WTC11 (cell line): ENCODE data around the gene DOC2A.

ENCODE experiments used
- ATF6 ChIP-seq: sonication (generic); formaldehyde crosslinking; IDR thresholded peaks from 2 replicates; pipeline ENCODE4 v1.8.1; 2023; ENCODE audit warnings: mild to moderate bottlenecking, missing genetic modification reagents
- CTCF ChIP-seq: fragments of 200-600 bp; IDR thresholded peaks from 2 replicates; pipeline ENCODE4 v1.8.0; 2022; ENCODE audit warnings: antibody characterized with exemption
- NFE2L1 ChIP-seq: sonication (generic); formaldehyde crosslinking; IDR thresholded peaks from 2 replicates; pipeline ENCODE4 v1.8.1; 2023; ENCODE audit warnings: missing genetic modification reagents
- NR1H2 ChIP-seq: sonication (generic); formaldehyde crosslinking; IDR thresholded peaks from 2 replicates; pipeline ENCODE4 v1.9.0; 2021; ENCODE audit warnings: mild to moderate bottlenecking, moderate library complexity, missing genetic modification reagents
- NR2C2 ChIP-seq: sonication (generic); formaldehyde crosslinking; IDR thresholded peaks from 2 replicates; pipeline ENCODE4 v1.8.0; 2022; ENCODE audit warnings: mild to moderate bottlenecking, missing genetic modification reagents
- NR3C1 ChIP-seq: sonication (generic); formaldehyde crosslinking; conservative IDR thresholded peaks from 2 replicates; pipeline ENCODE4 v1.8.1; 2023; ENCODE audit warnings: low read depth, mild to moderate bottlenecking, missing genetic modification reagents
- TCF7 ChIP-seq: sonication (generic); formaldehyde crosslinking; IDR thresholded peaks from 2 replicates; pipeline ENCODE4 v1.8.0; 2022; ENCODE audit warnings: mild to moderate bottlenecking, low read depth, missing genetic modification reagents, moderate library complexity
- USF2 ChIP-seq: sonication (generic); formaldehyde crosslinking; IDR thresholded peaks from 2 replicates; pipeline ENCODE4 v1.8.1; 2023; ENCODE audit warnings: mild to moderate bottlenecking, missing genetic modification reagents, moderate library complexity
- ZNF263 ChIP-seq: sonication (generic); formaldehyde crosslinking; IDR thresholded peaks from 2 replicates; pipeline ENCODE4 v1.8.1; 2022; ENCODE audit warnings: low read depth, mild to moderate bottlenecking, moderate library complexity, missing genetic modification reagents
- ZSCAN18 ChIP-seq: fragments of 250-450 bp; sonication (Bioruptor Pico); IDR thresholded peaks from 2 replicates; pipeline ENCODE4 v2.1.2; 2022; ENCODE audit warnings: mild to moderate bottlenecking, moderate library complexity
- TF ChIP-seq, protein P1 (sequence below): sonication (generic); formaldehyde crosslinking; IDR thresholded peaks from 2 replicates; pipeline ENCODE4 v1.8.0; 2022; ENCODE audit warnings: mild to moderate bottlenecking, missing genetic modification reagents

GRCh38 chr16:30041841-30042240 is 31.0 kb upstream of the DOC2A start:
- TF ChIP-seq NR2C2 (no peak), USF2 (CRISPR knock-in tag) (no peak), CTCF (no peak), ZNF263 (CRISPR knock-in tag) (no peak), NR1H2 (CRISPR knock-in tag) (no peak), NFE2L1 (no peak), ATF6 (CRISPR knock-in tag) (no peak), ZSCAN18 (CRISPR knock-in tag) (no peak), TCF7 (CRISPR knock-in tag) (no peak), NR3C1 (CRISPR knock-in tag) (no peak)
- TF ChIP-seq, protein P1, sequence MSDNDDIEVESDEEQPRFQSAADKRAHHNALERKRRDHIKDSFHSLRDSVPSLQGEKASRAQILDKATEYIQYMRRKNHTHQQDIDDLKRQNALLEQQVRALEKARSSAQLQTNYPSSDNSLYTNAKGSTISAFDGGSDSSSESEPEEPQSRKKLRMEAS, result no peak
